H1 (cell line): ENCODE results near the gene FAM50A. TPM values are rescaled to one million over a fixed set of nuclear protein-coding genes. Genes with fewer than 3 reads are reported as not detected.

ENCODE experiments used
- BCL11A ChIP-seq, 2 experiments: IDR thresholded peaks; one replicate each; pipeline ENCODE4 v1.6.1; 2011; ENCODE audit warnings: low read depth in 2 of 2, low read length in 2 of 2, mild to moderate bottlenecking in 2 of 2
- CEBPB ChIP-seq: IDR thresholded peaks from 2 replicates; pipeline ENCODE4 v1.6.1; 2012; ENCODE audit warnings: low read depth, low read length
- CHD1 ChIP-seq: IDR thresholded peaks from 2 replicates; pipeline ENCODE4 v1.6.1; 2012; ENCODE audit warnings: low read depth, low read length, improper control_type of control experiment
- CTCF ChIP-seq, 3 experiments: IDR thresholded peaks; 1 replicate in 2 of 3; 2 replicates in 1 of 3; pipeline versions ENCODE4 v1.5.1 to v1.6.1; 2011; ENCODE audit warnings: low read length in 3 of 3, mild to moderate bottlenecking in 3 of 3, inconsistent platforms in 2 of 3, low read depth in 1 of 3, moderate library complexity in 1 of 3; ENCODE audit not compliant: insufficient read depth in 1 of 3; ENCODE audit errors: control extremely low read depth in 1 of 3
- GTF2F1 ChIP-seq: IDR thresholded peaks from 2 replicates; pipeline ENCODE4 v1.6.1; 2012; ENCODE audit warnings: low read depth, low read length, improper control_type of control experiment, borderline replicate concordance
- HDAC2 ChIP-seq, 2 experiments: fragments of 300-600 bp in 1 of 2; sonication (generic) in 1 of 2; IDR thresholded peaks; 2 replicates each; pipeline ENCODE4 v1.6.1; 2011 to 2012; ENCODE audit warnings: low read depth in 2 of 2, low read length in 2 of 2, mild to moderate bottlenecking in 2 of 2, moderate library complexity in 2 of 2, borderline replicate concordance in 1 of 2, inconsistent platforms in 1 of 2
- KDM1A ChIP-seq: fragments of 200-600, 300-600 bp; sonication (generic); IDR thresholded peaks from 2 replicates; pipeline ENCODE4 v1.7.1; 2016; ENCODE audit warnings: mild to moderate bottlenecking, low read length, borderline replicate concordance
- PHF8 ChIP-seq: fragments of 200-600 bp; sonication (generic); conservative IDR thresholded peaks from 2 replicates; pipeline ENCODE4 v1.7.1; 2012; ENCODE audit warnings: low read depth, mild to moderate bottlenecking, inconsistent platforms, low read length, moderate library complexity
- POLR2A ChIP-seq, 2 experiments: IDR thresholded peaks; 1 replicate in 1 of 2; 2 replicates in 1 of 2; pipeline ENCODE4 v1.6.1; 2011; ENCODE audit warnings: low read depth in 2 of 2, low read length in 2 of 2, mild to moderate bottlenecking in 2 of 2; ENCODE audit errors: control extremely low read depth in 1 of 2
- RFX5 ChIP-seq: IDR thresholded peaks from 2 replicates; pipeline ENCODE4 v1.6.1; 2011; ENCODE audit warnings: low read depth, low read length, improper control_type of control experiment, borderline replicate concordance
- RXRA ChIP-seq: IDR thresholded peaks from 2 replicates; pipeline ENCODE4 v1.6.1; 2011; ENCODE audit warnings: low read depth, mild to moderate bottlenecking, low read length, moderate library complexity; ENCODE audit not compliant: insufficient read depth
- SIN3A ChIP-seq, 2 experiments: IDR thresholded peaks in 1 of 2; conservative IDR thresholded peaks in 1 of 2; 2 replicates each; pipeline ENCODE4 v1.6.1; 2011 to 2012; ENCODE audit warnings: low read length in 2 of 2, improper control_type of control experiment in 1 of 2, low read depth in 1 of 2, mild to moderate bottlenecking in 1 of 2
- SIRT6 ChIP-seq: IDR thresholded peaks from one replicate; pipeline ENCODE4 v1.7.1; 2012; ENCODE audit warnings: low read length, inconsistent platforms
- SP4 ChIP-seq: IDR thresholded peaks from 2 replicates; pipeline ENCODE4 v1.6.1; 2012; ENCODE audit warnings: low read length, inconsistent platforms
- SRF ChIP-seq: IDR thresholded peaks from 2 replicates; pipeline ENCODE4 v1.6.1; 2011; ENCODE audit warnings: mild to moderate bottlenecking, low read depth, low read length, moderate library complexity
- TCF12 ChIP-seq: IDR thresholded peaks from 2 replicates; pipeline ENCODE4 v1.6.1; 2011; ENCODE audit warnings: low read depth, mild to moderate bottlenecking, low read length
- ZNF274 ChIP-seq: IDR thresholded peaks from 2 replicates; pipeline ENCODE4 v1.7.0; 2012; ENCODE audit warnings: low read length, borderline replicate concordance; ENCODE audit errors: extremely low read depth
- polyA plus RNA-seq, 7 experiments: library from polyadenylated mRNA; depleted of rRNA in 3 of 7; stranded (reverse) in 5 of 7; unstranded in 2 of 7; fragments of >200 nt in 5 of 7; fragments of 200-250 nt in 2 of 7; gene quantifications; 1 replicate in 5 of 7; 2 replicates in 1 of 7; 4 replicates in 1 of 7; pipeline versions ENCODE4 v1.2.1 to v1.2.3, GENCODE V29; 2011 to 2013; ENCODE audit warnings: missing spikeins in 2 of 7, mixed read lengths in 2 of 7
- total RNA-seq: library from RNA; stranded (reverse); fragmentation: NEBNext Ultra II Directional; extraction: Animal tissue kit (Norgen Biotek cat#: 25700); gene quantifications from 2 replicates; pipeline ENCODE4 v1.2.1, GENCODE V29; 2021

Gene FAM50A
- total and polyA plus RNA-seq, 2 of the 8 experiments (the other 6 are each of a cell fraction or from before 2014, with no cell fraction given): 30.7 to 48.7 TPM

- TF ChIP-seq CEBPB (no peak), ZNF274 (no peak), SP4 (peak; percentile 94), BCL11A (IDR thresholded peaks at IDR 0.05; ENCODE audit: low read depth in 2 of 2, low read length in 2 of 2) (no peak), PHF8 (peak; percentile 72; the same call in 1 of the 2 replicates), GTF2F1 (no peak), RFX5 (no peak), KDM1A (no peak), CHD1 (no peak), RXRA (no peak), POLR2A (IDR thresholded peaks at IDR 0.05; ENCODE audit: control extremely low read depth in 1 of 2, low read depth in 2 of 2, low read length in 2 of 2) (peak in 1 of 2 experiments; percentile 62; a peak in 2 of 3 replicates), SIRT6 (no peak), HDAC2 (IDR thresholded peaks at IDR 0.05; ENCODE audit: borderline replicate concordance in 1 of 2, low read depth in 2 of 2, low read length in 2 of 2) (no peak), TCF12 (no peak), SIN3A (conservative IDR thresholded peaks at IDR 0.05 in 1 of 2, IDR thresholded peaks at IDR 0.05 in 1 of 2; ENCODE audit: low read depth in 1 of 2, low read length in 2 of 2) (no peak; a peak in 1 of 4 replicates), CTCF (IDR thresholded peaks at IDR 0.05; ENCODE audit: control extremely low read depth in 1 of 3, insufficient read depth in 1 of 3, low read depth in 1 of 3, low read length in 3 of 3) (no peak), SRF (no peak)
Observed at GRCh38 chrX:154478728-154479622, 35.0 kb downstream of the FAM50A start, which contains the start of gene LAGE3 (continued).
